ENCODE data around the gene TNFRSF9.

Gene TNFRSF9

GRCh38 chr1:7983086-7983778, 42.6 kb upstream of the TNFRSF9 start:
- TF ChIP-seq, protein P1, sequence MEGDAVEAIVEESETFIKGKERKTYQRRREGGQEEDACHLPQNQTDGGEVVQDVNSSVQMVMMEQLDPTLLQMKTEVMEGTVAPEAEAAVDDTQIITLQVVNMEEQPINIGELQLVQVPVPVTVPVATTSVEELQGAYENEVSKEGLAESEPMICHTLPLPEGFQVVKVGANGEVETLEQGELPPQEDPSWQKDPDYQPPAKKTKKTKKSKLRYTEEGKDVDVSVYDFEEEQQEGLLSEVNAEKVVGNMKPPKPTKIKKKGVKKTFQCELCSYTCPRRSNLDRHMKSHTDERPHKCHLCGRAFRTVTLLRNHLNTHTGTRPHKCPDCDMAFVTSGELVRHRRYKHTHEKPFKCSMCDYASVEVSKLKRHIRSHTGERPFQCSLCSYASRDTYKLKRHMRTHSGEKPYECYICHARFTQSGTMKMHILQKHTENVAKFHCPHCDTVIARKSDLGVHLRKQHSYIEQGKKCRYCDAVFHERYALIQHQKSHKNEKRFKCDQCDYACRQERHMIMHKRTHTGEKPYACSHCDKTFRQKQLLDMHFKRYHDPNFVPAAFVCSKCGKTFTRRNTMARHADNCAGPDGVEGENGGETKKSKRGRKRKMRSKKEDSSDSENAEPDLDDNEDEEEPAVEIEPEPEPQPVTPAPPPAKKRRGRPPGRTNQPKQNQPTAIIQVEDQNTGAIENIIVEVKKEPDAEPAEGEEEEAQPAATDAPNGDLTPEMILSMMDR (conservative IDR thresholded peaks at IDR 0.05): no peak
- TF ChIP-seq ZFX (IDR thresholded peaks at IDR 0.05): no peak
- peak overlapping the region; percentile 5; the same call in 1 of the 2 replicates for H3K27ac ChIP-seq

DNA sequence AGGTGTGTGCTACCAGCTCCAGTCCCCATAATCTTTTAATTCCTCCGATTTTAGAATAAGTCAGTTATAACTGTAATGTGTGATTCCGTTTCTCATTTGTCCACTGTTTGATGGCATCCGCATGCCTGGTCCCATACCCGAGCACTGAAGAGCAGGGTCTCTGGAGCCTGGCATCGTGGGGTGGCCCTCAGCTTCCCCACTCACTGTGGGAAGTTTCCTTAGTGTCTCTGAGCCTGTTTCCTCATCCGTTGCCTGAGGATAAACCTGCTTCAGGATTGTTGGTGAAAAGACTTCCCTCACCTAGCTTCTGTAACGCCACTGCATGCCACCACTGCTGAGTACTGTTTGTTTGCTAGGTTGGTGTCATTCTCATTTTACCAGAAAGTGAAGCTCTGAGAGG, 40.3 kb upstream of the TNFRSF9 start:
- no peak for TF ChIP-seq ZFX (IDR thresholded peaks at IDR 0.05)
- TF ChIP-seq, protein P1 (conservative IDR thresholded peaks at IDR 0.05): no peak
- no peak overlapping the region for H3K27ac ChIP-seq

GRCh38 chr1:7975212-7975865, 34.7 kb upstream of the TNFRSF9 start:
- TF ChIP-seq, protein P1 (conservative IDR thresholded peaks at IDR 0.05): peak; percentile 98
- no peak for TF ChIP-seq ZFX (IDR thresholded peaks at IDR 0.05)
- H3K27ac ChIP-seq: peak overlapping the region; percentile 37

- TF ChIP-seq, protein P1 (conservative IDR thresholded peaks at IDR 0.05): no peak
- no peak for TF ChIP-seq ZFX (IDR thresholded peaks at IDR 0.05)
- H3K27ac ChIP-seq: no peak overlapping the region; the same call in 1 of the 2 replicates
Measured at GRCh38 chr1:7973086-7973485, 32.4 kb upstream of the TNFRSF9 start.

GRCh38 chr1:7972285-7972684, 31.6 kb upstream of the TNFRSF9 start:
- peak overlapping the region; percentile 72 for H3K27ac ChIP-seq
- TF ChIP-seq, protein P1 (conservative IDR thresholded peaks at IDR 0.05): no peak
- TF ChIP-seq ZFX (IDR thresholded peaks at IDR 0.05): no peak

DNA sequence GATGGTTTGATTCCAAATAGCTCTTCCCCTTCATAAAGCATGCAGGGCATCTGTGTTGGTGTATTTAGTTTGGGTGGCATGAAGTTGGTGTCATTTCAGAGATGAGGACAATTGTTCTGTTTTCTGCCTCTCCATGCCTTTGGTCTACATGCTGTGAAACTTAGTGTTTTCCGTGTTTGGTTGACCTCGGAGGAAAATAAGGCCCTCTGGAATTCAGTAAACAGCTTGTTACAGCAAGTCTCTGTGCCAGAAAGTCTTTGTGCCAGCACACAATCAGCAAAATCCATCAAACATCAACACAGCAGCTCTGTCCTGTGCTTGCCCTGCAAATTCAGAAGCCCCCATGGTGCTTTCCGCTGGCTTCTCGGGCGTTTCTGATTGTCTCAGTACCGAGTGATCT, 30.4 kb upstream of the TNFRSF9 start:
- TF ChIP-seq, protein P1 (conservative IDR thresholded peaks at IDR 0.05): no peak
- TF ChIP-seq ZFX (IDR thresholded peaks at IDR 0.05): no peak
- peak overlapping the region; percentile 72 for H3K27ac ChIP-seq

DNA sequence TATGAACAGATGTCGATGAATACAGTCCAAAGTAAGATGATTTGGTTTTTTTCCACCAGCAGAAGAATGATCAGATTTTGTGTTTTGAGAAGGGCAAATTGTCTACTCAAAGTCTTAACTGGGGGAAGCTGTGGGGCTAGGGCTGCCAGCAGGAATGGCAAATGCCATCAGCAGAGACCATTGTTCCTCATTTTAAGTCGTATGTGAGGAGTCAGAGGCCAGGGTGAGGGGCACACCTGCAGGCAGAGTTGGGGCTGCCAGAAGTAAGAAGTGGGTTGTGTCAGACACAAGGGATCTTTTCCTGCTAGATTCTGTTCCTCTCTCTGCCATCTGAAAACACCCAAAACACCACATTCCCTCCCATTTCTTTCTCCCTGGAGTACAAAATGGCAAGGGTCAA, 29.6 kb upstream of the TNFRSF9 start:
- TF ChIP-seq ZFX (IDR thresholded peaks at IDR 0.05): no peak
- TF ChIP-seq, protein P1 (conservative IDR thresholded peaks at IDR 0.05): no peak

More for the DNA sequence above, 29.6 kb upstream of the TNFRSF9 start:
- peak overlapping the region; percentile 72 for H3K27ac ChIP-seq

Data from C4-2B (cell line).